Gastroesophageal sphincter (tissue), 2 donors: ENCODE results near the gene RIMBP2.

Source experiments
- EP300 ChIP-seq: sonication (generic); formaldehyde crosslinking; IDR thresholded peaks from one replicate; pipeline ENCODE4 v1.6.1; 2017; ENCODE audit warnings: antibody characterized with exemption, mild to moderate bottlenecking
- POLR2A ChIP-seq, 2 donors: fragments of 450-650 bp; IDR thresholded peaks; one replicate each; pipeline ENCODE4 v1.6.1; 2017; ENCODE audit warnings: antibody characterized with exemption in 2 of 2, mild to moderate bottlenecking in 2 of 2, moderate library complexity in 1 of 2

- no peak for TF ChIP-seq EP300
- no peak for TF ChIP-seq POLR2A (IDR thresholded peaks at IDR 0.05)
Observed at GRCh38 chr12:130350715-130351114, 365.4 kb downstream of the RIMBP2 start.
